HG03439 (cell line): ENCODE data around the gene STX12.

Experiments
- ATAC-seq: cut with Tn5 transposase; IDR thresholded peaks from one replicate; pipeline ENCODE4 v1.9.1; 2021; ENCODE audit warnings: mild to moderate bottlenecking, moderate library complexity; ENCODE audit not compliant: unreplicated experiment

STX12 gene

GRCh38 chr1:27772932-27773825, at the start of gene STX12:
Gene STX12 (plus strand): TSS chr1:27773219. CDS start chr1:27773308, 89 bp downstream.
- peak; percentile 93 for ATAC-seq

- no peak for ATAC-seq
These were observed 48.1 kb upstream of the STX12 start for GRCh38 chr1:27724961-27725373.

- ATAC-seq: peak; percentile 91
These were observed 47.4 kb upstream of the STX12 start, which contains the start of gene FAM76A for GRCh38 chr1:27725374-27726172. Gene FAM76A (plus strand): TSS chr1:27725961. CDS start chr1:27726081, 120 bp downstream.

- peak; percentile 35 for ATAC-seq
These were observed 46.6 kb upstream of the STX12 start for GRCh38 chr1:27726173-27727044.

- no peak for ATAC-seq
These were observed 45.9 kb upstream of the STX12 start for GRCh38 chr1:27727126-27727525.

DNA sequence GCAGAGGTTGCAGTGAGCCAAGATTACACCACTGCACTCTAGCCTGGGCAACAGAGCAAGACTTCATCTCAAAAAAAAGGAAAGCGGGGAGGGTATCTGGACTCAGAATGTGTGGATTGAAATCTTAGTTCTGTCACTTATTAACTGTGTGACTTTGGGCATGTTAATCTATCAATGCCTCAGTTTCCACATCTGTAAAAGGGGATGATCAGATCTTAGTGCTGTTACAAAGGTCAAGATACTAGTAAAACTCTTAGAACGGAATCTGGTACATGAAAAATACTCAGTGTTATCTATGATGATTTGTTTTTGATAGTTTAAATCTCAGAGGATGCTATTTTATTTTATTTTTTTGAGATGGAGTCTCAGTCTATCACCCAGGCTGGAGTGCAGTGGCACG, 36.8 kb upstream of the STX12 start:
- ATAC-seq: no peak

DNA sequence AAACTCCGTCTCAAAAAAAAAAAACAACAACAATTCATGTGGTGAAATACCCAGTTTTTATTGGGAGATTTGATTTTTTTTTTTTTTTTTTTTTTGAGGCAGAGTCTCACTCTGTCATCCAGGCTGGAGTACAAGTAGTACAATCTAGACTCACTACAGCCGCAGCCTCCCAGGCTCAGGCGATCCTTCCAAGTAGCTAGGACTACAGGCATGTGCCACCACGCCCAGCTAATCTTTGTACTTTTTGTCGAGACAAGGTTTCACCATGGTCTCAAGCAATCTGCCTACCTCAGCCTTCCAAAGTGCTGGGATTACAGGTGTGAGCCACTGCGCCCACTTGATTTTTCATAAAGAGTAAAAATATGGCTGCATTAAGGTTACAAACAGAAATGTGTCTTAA, 31.9 kb upstream of the STX12 start:
- ATAC-seq: no peak

DNA sequence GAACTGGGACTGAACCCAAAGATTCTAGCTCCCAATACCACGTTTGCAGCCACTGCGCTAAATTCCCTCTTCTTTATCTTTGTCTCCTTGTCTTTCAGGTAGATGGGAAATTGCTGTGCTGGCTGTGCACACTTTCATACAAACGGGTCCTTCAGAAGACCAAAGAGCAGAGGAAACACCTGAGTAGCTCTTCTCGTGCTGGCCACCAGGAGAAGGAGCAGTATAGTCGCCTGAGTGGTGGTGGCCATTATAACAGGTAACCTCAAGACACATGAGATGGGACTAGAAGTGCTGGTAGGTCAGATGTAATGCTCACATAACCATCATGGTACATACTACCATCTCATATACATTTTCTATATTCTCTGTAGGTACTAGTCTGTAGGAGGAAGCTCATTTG, 28.5 kb upstream of the STX12 start:
- ATAC-seq: no peak

DNA sequence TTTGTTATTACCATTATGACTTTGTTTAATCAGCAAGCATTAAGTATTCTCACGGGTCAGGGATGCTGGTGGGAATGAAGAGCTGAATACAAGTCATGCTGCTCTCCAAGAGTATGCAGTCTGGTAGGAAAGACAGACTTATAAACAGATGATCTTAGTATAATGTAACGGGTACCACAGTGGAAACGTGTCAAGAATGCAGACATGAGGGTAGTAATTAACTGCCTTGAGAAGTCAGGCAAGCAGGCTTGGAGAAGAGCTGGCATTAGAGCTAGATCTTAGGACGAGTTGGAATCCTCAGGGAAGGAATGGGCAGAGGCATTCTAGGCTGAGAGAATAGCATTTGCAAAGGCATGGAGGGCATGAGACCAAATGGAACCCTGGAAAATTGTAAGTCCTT, 27.6 kb upstream of the STX12 start:
- no peak for ATAC-seq

DNA sequence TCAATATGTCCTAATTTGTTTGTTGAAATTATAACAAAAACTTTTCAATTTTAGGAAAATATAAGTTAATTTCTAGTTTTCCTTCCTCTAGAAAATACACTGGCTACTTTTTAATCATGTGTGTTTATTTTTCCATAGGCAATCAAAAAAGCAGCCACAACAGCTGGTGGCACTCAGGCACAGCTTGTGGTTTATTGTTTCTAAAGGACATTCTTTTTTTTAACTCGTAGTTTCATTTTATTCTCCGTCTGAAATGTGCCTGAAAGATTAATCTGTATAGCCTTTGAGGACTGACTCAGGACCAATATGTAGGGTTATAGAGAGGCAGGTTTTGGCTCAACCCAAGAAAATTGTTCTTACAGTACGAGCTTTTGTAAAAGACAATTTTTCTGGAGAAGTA, 20.7 kb upstream of the STX12 start:
- ATAC-seq: no peak

- ATAC-seq: no peak
These were observed 17.7 kb upstream of the STX12 start for GRCh38 chr1:27755286-27755685.

DNA sequence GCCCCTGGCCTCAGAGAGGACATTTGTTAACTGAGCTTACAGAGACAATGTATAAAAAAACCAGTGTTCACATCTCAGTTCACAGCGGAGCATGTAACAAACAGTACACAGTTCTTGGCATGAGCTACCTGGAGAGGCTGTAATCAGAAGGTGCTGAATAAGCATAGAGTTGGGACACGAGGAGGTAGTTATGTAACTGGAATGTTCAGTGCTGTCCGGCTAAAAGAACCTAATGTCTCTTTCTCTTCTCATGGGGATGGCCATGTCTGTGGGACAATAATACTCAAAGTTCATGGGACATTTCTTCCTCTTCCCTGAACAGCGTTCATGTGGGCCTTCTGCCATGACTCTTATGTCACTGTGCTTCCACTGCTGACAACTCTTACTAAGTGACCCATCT, 17.2 kb upstream of the STX12 start:
- ATAC-seq: no peak

- no peak for ATAC-seq
These were observed 13.8 kb upstream of the STX12 start for GRCh38 chr1:27759236-27759635.

DNA sequence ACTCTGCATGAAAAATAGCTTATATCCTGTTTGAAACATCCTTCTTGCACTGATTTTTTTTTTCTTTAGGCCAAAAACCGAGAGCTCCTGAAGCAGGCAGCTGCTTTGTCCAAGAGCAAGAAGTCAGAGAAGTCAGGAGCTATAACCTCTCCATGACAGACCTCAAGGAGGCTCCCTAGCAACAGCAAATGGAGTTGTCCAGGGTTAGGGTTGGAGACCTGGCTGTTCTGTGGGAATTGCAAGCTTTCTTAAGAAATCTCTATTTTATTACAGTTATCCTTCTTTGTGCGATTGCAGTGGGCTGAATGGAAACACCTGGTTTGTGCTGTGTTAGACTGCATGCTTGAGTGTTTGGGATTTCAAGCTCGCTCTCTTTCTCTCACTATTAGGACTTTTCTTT, 12.6 kb upstream of the STX12 start:
- no peak for ATAC-seq

DNA sequence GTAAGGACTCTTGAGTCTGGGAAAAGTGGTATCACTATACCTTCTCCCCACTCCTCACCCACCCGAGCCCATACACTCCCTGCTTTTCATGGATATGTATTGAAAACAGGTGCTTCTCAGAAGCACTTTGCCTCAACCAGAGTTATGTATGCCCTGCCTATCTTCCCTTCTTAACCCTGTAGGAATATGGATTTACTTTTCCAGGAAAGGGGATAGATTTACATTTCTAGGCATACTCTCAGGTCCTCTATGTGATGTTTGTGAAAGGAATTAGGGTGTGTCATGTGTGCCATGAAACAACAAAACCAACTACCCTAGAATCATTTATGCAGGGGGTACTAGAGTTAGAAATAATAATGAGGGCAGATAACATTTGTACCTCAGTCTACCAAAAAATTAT, 11.0 kb upstream of the STX12 start:
- no peak for ATAC-seq

DNA sequence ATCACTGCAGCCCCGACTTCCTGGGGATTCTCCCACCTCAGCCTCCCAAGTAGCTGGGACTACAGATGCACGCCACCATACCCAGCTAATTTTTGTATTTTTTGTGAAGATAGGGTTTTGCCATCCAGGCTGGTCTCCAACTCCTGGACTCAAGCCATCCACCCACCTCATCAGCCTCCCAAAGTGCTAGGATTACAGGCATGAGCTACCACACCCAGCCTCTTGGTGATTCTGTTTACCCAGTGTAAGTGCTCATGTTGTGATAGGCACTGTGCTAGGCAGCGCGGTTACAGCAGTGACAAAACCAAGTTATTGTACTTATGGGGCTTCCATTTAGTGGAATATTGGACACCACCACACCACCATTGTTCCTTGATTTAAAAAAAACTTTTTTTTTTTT, 9.7 kb upstream of the STX12 start:
- ATAC-seq: no peak

DNA sequence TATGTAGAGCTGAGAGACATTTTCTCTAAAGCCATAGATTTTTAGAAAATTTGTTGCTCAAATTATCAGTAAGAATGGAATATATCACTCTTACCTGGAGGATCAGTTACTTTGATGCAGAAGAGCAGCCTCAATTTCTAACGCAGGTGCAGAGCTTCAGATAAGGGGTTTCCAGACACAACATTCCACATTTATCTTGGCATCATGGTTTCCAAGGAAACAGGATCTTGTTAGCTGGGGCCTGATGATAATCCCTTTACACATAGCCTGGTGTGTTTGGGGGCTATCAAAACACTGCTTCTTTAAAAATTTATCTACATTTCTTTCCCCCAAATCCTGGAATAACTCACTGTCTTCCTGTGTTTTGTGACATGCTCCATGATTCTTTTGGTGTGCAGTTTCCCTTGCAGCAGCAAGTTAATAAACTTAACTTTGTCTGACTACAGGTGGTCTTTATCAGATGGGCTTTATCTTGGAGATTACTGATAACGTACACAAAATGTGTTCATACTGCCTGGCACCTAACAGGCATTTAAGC, 2.7 kb upstream of the STX12 start:
- ATAC-seq: no peak

- no peak for ATAC-seq
These were observed 735 bp upstream of the STX12 start for GRCh38 chr1:27772036-27772931.

DNA sequence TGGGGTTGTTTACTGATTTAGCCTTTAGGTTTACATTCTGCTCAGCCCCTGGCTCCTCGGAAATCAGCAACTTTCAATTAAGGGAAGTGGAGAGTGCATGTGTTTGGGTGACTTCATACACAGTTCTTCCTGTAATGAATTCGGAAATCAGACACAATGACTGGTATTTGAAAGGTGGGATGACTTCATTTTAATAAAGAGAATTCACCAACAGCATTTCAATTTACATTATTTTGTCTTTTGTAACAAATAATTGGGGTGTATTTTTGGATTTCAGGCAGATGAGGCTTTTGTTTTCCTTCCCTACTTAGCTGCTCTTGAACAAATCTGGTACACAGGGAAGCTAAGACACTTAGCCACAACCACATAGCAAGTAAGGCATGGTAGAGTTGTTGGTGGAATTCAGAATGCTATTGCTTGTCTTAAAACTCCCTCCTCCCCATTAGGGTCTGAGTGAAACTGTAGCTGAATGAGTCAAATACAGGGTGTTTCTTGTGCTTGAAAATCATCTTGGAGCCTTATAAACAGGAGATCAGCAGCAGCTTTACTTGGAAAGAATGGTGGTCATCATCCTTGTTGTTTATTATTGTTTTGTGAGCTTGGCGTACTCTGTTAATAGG, 917 bp downstream of the STX12 start:
- no peak for ATAC-seq
